ENCODE measurements around the gene CCDC183.
"Not testable (repeated sequence)": the region's sequence is repeated elsewhere in the genome, so short reads cannot be mapped to it uniquely, and the experiment has no call there.

The CCDC183 gene

GRCh38 chr9:136823136-136824046 lies 27.3 kb downstream of the CCDC183 start:
- no peak for DNase-seq (ENCODE audit: low read depth in 2 of 2, low spot score in 1 of 2)

- DNase-seq (ENCODE audit: low read depth in 2 of 2, low spot score in 1 of 2) = no peak
Measured at GRCh38 chr9:136824496-136825225, 28.5 kb downstream of the CCDC183 start.

DNA sequence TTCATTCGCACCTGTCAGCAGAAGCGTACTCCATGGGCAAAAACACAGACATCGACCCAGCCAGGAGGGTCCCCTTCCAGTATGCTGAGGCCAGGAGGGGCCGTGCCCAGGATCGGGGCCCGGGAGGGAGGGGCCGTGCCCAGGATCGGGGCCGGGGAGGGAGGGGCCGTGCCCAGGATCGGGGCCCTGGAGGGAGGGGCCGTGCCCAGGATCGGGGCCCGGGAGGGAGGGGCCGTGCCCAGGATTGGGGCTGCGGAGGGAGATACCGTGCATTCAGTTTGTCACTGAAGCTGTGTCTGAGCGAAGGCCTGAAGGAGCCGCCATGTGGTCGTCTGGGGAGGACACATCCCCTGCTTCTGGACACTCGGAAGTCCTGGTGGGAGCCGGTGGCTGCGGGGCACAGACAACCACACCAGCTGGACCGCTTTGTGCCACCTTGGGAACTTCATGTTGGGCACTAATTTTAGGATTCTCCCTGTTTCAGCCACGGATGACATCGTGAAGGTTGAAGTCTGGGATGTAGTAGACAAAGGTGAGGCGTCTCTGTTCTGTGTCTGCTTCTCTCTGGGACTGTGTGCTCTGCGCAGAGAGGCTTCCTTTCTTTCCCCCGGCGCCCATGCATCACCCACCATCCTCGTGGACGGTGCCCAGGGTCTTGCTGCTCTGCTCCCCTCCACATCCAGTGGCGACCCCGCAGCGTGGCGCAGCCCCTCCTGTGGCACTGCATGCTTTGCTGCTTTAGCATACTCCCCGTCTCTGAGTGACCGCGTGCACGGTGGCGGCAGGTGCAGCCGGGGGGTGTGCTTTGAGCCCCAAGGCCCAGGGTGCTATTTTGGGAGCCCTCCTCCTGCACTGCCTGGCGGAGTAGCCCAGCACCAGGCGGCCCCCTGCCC lies 29.4 kb downstream of the CCDC183 start:
- DNase-seq (ENCODE audit: low read depth in 2 of 2, low spot score in 1 of 2) = no peak

DNA sequence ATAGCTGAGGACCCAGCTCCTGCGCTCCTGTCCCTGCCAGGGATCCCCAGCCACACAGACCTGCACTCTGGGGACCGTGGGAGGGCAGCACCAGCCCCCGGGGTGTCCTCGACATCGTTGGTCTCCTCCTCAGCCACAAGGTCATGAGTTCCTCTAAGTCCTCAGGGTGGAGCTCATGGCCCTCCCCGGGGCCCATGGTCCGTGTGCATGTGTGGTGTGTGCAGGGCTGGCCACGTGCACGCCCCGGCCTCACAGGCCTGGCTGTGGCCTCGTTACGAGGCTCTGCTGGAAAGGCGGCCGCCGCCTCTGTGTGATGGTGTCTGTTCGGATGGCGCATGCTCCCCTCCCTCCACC lies 30.0 kb downstream of the CCDC183 start:
- DNase-seq (ENCODE audit: low read depth in 2 of 2, low spot score in 1 of 2) = no peak

DNA sequence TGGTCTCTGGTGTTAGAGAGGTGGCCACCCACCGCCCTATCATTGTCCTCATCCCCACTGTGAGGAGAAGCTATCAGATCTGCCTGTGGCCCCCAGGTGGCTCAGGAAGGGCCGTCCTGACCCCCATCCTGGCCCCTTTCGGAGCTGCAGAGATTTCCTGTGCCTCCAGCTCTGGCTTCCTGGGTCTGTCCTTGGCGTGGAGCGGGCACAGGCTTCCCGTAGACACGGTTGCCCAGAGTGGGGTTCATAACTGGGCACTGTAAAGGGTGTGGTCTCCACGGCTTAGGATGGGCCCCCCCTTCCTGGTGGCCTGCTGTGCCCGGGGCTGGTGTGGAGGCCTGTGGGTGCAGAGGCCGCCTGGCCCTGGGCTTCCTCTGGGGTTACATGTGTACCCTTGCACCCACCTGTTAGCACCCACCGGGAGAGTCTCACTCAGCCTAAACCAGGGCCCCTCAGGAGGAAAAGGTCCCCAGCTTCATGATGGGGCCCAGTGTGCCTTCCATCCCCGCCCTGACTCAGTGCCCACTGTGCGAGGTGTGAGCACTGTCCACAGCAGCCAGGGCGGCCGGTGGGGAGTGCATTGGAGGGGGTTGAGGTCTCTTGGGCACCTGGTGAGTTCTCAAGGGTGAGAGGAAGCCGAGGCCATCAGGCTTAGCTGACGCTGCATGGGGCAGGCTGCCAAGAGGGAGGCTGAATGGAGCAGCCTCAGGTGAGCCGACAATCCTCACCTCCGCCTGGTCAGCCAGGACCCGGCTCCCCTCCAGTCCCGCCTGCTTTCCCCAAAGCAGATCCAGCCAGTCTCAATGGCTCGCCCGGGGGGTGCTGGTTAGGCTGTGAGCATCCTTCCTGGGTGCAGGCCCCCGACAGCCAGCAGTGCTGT lies 30.8 kb downstream of the CCDC183 start:
- no peak for DNase-seq (ENCODE audit: low read depth in 2 of 2, low spot score in 1 of 2)

- DNase-seq (ENCODE audit: low read depth in 2 of 2, low spot score in 1 of 2) = no peak
Measured at GRCh38 chr9:136827794-136828473, 31.8 kb downstream of the CCDC183 start.

DNA sequence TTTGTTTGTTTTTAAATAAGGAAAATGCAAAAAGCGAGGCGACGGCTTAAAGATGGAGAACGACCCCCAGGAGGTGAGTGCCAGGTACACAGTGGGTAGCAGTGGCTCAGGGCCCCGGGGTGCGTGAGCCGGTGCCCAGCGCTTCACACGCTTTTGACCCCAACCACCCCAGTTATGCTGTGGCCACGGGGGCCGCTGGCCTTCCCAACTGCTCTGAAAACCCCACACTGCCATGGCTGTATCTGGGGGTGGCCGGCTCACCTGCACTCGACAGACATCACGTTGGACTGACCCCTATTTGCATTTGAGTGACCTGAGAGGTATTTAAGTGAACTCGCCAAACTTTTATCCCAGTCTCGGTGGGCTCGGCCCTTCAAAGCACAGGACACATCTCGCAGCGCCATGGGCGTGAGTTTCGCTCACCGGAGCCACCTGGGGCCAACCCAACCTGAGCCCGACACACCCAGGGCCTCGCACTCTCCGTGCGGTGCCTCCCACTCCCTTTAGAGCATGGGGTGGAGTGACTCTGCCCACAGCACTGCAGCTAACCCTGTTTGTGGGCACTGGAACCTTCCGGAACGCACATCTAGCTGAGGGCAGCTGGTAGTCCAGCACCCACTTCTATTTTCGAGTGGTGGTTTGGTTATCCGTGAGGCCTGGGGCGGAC lies 32.5 kb downstream of the CCDC183 start:
- no peak for DNase-seq (ENCODE audit: low read depth in 2 of 2, low spot score in 1 of 2)

GRCh38 chr9:136829412-136829811 lies 33.3 kb downstream of the CCDC183 start:
- no peak for DNase-seq (ENCODE audit: low read depth in 2 of 2, low spot score in 1 of 2)

- no peak for DNase-seq (ENCODE audit: low read depth in 2 of 2, low spot score in 1 of 2)
Measured at GRCh38 chr9:136829981-136830885, 34.1 kb downstream of the CCDC183 start.

- no peak for DNase-seq (ENCODE audit: low read depth in 2 of 2, low spot score in 1 of 2)
Measured at GRCh38 chr9:136831002-136831719, 35.0 kb downstream of the CCDC183 start.

DNA sequence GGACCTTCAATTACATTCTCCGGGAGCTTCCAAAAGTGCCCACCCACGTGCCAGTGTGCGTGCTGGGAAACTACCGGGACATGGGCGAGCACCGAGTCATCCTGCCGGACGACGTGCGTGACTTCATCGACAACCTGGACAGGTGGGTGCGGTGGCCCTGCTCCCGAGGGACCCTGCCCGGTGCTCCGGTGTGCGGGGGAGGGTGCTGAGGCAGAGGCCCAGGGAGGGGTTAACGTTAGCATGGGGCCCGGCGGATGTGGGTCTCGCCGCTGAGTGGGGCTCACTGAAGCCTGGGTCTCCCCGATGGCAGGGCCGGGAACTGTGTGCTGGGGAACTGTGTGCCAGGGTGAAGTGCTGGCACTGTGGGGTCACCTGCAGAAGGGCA lies 35.6 kb downstream of the CCDC183 start:
- no peak for DNase-seq (ENCODE audit: low read depth in 2 of 2, low spot score in 1 of 2)

- no peak for DNase-seq (ENCODE audit: low read depth in 2 of 2, low spot score in 1 of 2)
Measured at GRCh38 chr9:136832581-136832980, 36.4 kb downstream of the CCDC183 start.

GRCh38 chr9:136833381-136834048 lies 37.4 kb downstream of the CCDC183 start:
- DNase-seq (ENCODE audit: low read depth in 2 of 2, low spot score in 1 of 2) = not testable (repeated sequence)

DNA sequence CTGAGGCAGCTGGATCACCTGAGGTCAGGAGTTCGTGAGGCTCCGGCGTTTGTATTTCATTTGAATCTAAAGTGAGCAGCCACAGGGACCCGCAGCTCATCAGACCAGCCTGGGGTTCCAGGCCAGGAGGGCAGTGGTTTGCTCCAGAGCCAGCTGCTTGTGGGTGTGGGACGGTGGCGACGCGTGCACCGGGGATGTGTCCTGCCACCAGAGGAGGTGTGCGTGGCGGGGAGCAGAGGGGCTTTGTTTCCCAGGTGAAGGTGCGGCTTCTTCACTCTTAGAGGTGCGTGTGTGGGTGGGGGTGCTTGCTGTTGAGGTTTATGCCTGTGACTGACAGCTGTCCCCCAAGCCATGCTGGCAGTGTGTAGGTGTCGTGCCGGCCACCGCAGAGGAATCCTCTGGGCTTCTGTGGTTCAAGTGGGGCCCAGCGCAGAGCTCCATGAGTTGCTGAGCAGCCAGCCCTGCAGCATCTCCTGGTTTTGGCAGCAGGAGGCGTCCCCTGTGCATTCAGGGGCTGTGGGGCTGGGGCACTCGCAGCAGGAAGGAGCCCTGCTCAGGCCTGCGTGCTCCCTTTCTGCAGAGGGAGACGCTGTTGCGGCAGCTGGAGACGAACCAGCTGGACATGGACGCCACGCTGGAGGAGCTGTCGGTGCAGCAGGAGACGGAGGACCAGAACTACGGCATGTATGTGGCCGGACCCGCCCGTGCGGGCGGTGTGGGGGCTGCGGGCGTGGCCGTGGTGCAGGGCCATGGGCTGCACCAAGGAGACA lies 39.2 kb downstream of the CCDC183 start:
- no peak for DNase-seq (ENCODE audit: low read depth in 2 of 2, low spot score in 1 of 2)

DNA sequence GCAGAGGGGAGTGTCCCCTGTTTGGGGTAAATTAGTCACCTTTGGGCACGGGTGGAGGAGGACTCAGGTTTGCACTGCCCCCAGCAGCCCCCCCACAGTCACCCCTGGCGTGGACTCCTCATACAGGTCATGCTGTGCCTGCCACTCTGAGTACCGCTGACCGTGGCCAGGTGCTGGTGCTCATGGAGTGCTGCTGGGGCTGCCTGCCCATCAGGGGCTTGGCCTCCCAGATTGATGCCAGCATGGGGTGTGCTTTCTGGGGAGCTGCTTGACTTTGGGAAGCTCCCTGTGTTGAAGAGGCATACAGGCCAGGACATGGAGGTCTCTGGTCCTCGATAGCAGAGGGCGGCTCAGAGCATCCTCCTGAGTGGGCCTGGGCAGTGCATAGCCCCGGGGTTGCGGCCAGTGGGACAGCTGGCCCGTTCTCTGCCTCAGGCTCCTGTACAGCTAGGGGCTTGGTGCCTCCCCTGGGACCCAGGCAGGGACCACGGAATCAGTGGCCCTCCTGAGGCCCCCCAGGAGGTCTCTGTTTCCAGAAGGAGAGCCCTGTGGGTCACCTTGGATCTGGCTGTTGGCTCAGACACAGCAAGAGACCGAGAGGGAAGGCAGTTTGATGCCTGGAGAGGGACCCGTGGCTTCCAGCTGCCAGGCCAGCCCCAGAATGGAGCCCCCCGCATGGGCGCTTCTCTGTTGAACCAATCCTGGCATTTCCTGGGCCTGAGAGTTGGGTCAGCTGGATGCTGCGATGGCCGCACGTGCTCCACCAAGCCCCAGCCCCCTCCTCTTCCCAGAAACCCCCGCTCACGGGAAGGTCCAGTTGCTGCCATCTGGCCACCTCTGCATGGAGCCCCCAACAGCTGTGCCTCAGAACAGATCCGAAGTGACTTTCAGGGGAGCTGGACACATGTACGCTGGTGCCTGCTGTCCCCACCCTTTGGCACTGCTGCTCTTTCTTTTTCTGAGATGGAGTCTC lies 40.1 kb downstream of the CCDC183 start:
- DNase-seq (ENCODE audit: low read depth in 2 of 2, low spot score in 1 of 2) = no peak

All from stimulated activated CD8-positive, alpha-beta memory T cell treated with anti-CD3 and anti-CD28 coated beads, Interleukin-4, amount 100 ng/mL, for 1 hour (primary cell).